Hepatocyte (in vitro differentiated cells): ENCODE data around the gene ZNF530.

ENCODE experiments used
- EZH2 ChIP-seq: fragments of 200-600 bp; sonication (generic); IDR thresholded peaks from 2 replicates; pipeline ENCODE4 v1.6.1; 2016; ENCODE audit warnings: antibody characterized with exemption, mild to moderate bottlenecking, borderline replicate concordance
- EZH2phosphoT487 ChIP-seq: fragments of 200-600 bp; sonication (generic); IDR thresholded peaks from one replicate; pipeline ENCODE4 v1.6.1; 2018; ENCODE audit warnings: antibody characterized with exemption, mild to moderate bottlenecking, low read depth, moderate library complexity; ENCODE audit not compliant: unreplicated experiment, severe bottlenecking
- TF ChIP-seq, protein P1 (sequence below): fragments of 200-600 bp; sonication (generic); IDR thresholded peaks from 2 replicates; pipeline ENCODE4 v1.5.1; 2016; ENCODE audit warnings: antibody characterized with exemption, mild to moderate bottlenecking; ENCODE audit not compliant: poor library complexity

DNA sequence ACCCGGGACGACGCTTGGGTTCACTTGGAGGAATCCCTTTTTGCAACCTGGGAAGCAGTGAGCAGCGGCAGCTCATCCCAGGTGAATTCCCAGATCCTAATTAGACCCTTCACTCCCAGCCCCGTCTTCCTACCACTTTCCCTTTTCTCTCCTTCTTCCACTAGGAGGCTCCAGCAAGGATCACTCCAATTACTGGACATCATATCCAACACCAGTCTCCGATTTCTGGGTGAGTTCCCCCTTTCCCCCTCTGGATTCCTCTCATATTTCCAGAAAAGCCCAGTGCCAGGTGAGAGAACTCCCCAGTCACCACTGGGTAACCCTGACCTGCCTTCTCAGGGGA lies 51.9 kb downstream of the ZNF530 start:
- no peak for TF ChIP-seq EZH2
- TF ChIP-seq, protein P1, sequence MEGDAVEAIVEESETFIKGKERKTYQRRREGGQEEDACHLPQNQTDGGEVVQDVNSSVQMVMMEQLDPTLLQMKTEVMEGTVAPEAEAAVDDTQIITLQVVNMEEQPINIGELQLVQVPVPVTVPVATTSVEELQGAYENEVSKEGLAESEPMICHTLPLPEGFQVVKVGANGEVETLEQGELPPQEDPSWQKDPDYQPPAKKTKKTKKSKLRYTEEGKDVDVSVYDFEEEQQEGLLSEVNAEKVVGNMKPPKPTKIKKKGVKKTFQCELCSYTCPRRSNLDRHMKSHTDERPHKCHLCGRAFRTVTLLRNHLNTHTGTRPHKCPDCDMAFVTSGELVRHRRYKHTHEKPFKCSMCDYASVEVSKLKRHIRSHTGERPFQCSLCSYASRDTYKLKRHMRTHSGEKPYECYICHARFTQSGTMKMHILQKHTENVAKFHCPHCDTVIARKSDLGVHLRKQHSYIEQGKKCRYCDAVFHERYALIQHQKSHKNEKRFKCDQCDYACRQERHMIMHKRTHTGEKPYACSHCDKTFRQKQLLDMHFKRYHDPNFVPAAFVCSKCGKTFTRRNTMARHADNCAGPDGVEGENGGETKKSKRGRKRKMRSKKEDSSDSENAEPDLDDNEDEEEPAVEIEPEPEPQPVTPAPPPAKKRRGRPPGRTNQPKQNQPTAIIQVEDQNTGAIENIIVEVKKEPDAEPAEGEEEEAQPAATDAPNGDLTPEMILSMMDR: peak; percentile 5
- no peak for TF ChIP-seq EZH2phosphoT487
